DMS79 (cell line): ENCODE data around the gene RNGTT.
"Not testable (repeated sequence)": the region's sequence is repeated elsewhere in the genome, so short reads cannot be mapped to it uniquely, and the experiment has no call there.

Experiments used
- DNase-seq: peaks from one replicate; lab custom pipeline; 2025; lab: John Stamatoyannopoulos, UW

RNGTT gene

GRCh38 chr6:88970301-88970700 is 6.9 kb upstream of the RNGTT start:
- no peak for DNase-seq

GRCh38 chr6:88969255-88969654 is 5.8 kb upstream of the RNGTT start:
- not testable (repeated sequence) for DNase-seq

GRCh38 chr6:88967891-88968290 is 4.5 kb upstream of the RNGTT start:
- no peak for DNase-seq

- no peak for DNase-seq
These were observed 2.3 kb upstream of the RNGTT start for GRCh38 chr6:88965691-88966090.

GRCh38 chr6:88964509-88964908 is 1.1 kb upstream of the RNGTT start:
- no peak for DNase-seq

GRCh38 chr6:88958842-88959241 is 4.6 kb downstream of the RNGTT start:
- DNase-seq: no peak

DNA sequence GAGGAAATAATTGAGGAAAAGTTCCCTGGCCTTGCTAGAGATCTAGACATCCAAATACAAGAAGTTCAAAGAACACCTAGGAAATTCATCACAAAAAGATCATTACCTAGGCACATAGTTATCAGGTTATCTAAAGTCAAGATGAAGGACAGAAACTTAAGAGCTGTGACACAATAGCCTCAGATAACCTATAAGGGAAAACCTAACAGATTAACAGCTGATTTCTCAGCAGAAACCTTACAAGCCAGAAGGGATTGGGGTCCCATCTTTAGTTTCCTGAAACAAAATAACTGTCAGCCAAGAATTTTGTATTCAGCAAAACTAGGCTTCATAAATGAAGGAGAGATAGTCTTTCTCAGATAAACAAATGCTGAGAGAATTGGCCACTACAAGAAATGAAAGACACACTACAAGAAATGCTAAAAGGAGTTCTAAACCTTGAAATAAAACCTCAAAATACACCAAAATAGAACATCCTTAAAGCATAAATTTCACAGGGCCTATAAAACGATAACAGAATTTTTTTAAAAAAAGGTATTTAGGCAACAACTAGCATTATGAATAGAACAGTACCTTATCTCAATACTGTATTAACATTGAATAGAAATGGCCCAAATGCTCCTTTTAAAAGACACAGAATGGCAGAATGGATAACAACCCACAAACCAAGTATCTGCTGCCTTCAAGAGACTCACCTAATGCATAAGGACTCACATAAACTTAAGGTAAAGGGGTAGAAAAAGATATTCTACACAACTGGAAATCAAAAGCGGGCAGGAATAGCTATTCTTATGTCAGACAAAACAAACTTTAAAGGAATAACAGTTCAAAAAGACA is 9.7 kb downstream of the RNGTT start:
- DNase-seq: no peak

- no peak for DNase-seq
These were observed 11.2 kb downstream of the RNGTT start for GRCh38 chr6:88952065-88952704.

DNA sequence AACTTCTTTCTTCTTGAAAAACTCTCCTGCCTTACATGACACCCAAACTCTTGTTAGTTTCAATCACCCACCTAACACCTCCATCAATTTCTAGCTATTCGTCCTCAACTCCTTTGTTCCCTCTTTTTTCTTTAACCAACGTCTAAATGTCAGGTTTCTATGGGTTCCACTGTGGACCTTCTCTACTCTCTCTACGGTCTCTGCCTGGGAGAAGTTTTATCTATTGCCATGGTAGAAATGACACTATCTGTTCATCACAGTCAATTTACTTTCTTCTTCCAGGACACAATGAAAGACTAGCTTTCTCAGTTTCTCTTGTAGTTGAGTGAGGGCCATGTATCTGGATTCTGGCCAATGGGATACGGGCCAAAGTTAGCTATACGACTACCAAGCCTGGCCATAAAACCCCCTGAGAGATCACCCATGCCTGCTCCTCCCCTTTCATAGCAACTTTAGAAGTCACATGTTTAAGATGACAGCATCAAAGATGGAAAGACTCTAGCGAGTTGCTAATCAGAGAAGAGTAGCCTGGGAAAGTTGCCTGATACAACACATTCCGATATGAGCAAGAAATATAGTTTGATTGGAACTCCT is 17.9 kb downstream of the RNGTT start:
- no peak for DNase-seq

DNA sequence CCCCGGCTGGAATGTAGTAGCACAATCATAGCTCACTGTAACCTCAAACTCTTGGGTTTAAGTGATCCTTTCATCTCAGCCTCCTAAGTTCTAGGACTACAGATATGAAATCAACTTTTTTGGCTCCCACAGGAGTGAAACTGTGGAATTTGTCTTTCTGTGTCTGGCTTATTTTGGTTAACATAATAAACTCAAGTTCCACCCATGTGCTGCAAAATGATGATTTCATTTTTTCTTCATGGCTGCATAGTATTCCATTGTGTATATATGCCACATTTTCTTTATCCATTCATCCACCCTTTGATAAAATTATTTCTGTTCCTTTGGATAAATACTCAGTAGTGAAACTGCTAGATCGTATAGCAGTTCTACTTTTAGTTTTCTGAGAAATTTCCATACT is 29.9 kb downstream of the RNGTT start:
- DNase-seq: no peak

DNA sequence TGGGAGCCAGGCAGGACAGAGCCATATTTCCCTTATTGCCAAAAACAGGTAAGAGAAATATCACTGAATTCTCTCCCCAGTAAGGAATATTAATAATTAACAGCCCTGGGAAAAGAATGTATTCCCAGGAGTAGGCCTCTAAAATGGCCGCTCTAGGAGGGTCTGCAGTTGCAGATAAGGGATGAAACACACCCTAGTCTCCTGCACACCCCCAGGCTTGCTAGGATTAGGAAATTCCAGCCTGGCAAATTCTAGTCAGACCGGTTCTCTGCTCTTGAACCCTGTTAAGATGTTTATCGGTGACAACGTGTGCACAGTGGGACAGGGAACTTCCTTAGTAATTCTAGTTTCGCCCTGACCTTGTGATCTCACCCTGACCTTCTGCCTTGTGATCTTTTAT is 31.4 kb downstream of the RNGTT start:
- DNase-seq: not testable (repeated sequence)

DNA sequence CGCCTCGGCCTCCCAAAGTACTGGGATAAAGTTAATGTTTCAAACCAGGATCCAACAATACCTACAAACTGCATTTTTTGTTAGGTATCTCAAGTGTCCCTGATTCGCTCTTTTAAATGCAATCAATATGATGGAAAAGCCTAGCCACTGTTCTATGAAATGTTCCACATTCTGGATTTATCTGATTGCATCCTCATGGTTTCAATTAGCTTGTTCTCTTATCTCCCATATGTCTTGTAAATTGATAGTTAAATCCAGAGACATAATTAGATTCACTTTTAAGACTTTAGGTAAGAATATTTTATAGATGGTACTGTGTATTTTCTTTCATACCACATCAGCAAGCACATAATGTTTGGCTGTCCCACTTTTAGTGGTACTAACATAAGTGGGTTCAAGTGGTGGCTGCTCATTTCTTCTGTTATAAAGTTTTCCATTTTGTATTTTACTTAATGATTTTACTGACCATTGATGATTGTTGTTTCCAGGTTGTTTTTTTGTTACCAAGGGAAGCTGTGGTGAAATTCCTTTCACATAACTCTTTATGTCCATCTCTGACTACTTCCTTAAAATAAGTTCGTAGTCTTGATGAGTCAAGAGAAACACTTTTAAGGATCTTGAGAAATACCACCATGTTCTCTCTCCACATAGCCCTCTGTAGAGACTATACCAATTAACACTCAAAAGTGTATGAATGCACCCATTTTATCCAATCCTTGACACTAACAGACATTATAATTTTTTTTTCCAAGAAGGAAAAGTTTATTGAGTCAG is 40.5 kb downstream of the RNGTT start:
- DNase-seq: no peak

- DNase-seq: no peak
These were observed 41.7 kb downstream of the RNGTT start for GRCh38 chr6:88921734-88922133.

DNA sequence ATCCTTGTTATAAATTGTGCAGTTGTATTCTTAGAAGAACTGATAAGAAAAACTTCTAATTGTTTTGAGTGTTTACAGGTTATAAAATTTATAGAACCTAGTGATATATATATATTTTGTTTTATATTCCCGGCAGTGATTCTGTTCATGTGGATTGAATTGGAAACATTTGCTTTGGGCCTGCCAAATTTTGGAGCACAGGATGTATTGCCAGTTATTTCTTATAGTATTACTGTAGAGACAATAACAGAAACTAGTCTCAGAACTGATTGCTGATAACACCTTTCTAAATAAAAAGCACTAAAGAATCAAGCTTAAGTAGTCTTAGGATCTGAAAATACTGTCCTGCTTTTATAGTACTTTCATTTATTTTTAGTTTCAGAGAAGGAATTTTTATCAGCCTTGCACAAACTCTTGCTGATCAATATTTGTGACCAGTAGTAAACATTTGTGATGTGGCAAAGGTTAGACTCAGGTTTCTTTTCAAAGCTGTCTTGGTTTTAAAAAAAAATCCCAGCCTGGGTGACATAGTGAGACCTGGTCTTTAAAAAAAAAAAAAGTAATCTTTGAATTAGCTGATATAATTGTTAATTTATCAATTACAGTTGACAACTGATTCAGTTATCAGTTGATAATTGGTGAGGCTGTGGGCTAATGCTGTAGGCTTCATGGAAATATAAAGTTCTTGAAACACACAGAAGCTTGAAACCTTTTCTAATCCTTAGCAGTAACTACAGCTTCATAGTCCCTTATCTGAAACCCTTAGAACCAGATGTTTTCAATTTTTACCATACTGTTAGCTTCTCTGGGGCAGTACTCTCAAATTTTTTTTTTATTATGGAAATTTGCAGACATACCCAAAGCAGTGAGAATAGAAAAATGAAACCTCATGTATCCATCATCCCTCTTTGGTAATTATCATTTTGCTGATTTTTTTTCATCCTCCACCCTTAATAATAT is 42.4 kb downstream of the RNGTT start:
- DNase-seq: no peak

DNA sequence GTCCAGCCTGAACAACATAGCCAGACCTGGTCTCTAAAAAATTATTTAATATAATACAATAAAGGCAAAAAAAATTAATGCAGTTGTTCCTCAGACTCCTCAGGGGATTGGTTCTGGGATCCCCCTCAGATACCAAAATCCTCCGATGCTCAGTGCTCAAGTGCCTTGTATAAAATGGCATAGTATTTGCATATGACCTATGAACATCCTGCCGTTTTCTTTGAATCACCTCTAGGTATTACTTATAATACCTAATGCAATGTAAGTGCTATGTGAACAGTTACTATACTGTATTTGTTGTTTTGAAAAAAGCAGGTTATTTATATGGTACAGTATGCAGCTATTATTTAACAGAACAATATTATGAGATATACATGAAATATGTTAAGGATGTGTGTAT is 43.3 kb downstream of the RNGTT start:
- DNase-seq: no peak

- DNase-seq: no peak
These were observed 44.4 kb downstream of the RNGTT start for GRCh38 chr6:88919032-88919431.

DNA sequence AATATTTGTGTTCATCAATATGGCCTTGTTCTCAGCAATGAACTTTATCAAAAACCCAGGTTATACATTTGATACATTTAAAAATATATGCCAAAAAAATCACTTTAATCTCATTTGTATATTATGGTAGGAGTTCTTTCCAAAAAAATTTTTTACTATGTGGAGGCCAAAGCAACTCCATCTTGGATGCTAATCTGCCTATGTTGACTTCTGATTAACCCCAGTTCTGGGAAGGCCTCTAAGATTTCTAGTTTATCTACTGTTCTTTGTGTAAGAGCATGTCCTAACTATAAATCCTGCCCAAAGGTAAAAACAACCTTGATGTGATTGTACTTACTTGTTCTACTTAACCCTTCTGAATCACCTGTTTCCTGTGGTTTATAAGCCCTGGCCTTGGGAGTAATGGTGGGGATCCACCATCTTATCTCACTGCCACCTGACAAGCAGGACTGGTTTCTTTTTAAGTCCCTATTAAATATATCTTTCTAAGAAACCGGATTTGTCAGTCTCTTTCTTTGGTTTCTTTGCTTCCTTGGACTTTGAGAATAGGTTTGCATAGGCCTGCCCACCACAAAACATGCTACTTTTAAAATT is 46.7 kb downstream of the RNGTT start:
- no peak for DNase-seq

GRCh38 chr6:88914895-88915598 is 48.4 kb downstream of the RNGTT start:
- no peak for DNase-seq

DNA sequence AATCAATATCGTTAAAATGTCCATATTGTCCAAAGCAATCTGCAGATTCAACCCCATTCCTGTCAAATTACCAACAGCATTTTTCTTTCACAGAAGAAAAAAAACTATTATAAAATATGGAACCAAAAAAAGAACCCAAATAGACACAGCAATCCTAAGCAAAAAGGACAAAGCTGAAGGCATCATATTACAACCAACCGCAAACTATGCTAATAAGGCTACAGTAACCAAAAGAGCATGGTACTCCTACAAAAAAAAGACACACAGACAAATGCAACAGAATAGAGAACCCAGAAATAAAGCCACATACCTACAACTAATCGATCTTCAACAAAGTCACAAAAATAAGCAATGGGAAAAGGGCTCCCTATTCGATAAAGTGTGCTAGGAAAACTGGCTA is 49.2 kb downstream of the RNGTT start:
- DNase-seq: no peak

- DNase-seq: no peak
These were observed 49.9 kb downstream of the RNGTT start for GRCh38 chr6:88913471-88913870.
